Uterus (tissue), 4 donors: ENCODE data around the gene CEP350. TPM values are rescaled to one million over a fixed set of nuclear protein-coding genes. Genes with fewer than 3 reads are reported as not detected.

ENCODE experiments used
- DNase-seq, 2 donors: peaks; one replicate each; pipeline ENCODE4 v3.0.0-alpha.2; 2019 to 2020
- H3K27ac ChIP-seq, 2 donors: fragments of 200-600 bp; sonication (generic); 1 replicate in 1 of 2; 2 replicates in 1 of 2; pipeline ENCODE4 v1.5.1; 2016 to 2018
- H3K27me3 ChIP-seq, 2 donors: fragments of 200-600 bp; sonication (generic); one replicate each; pipeline ENCODE4 v1.5.1; 2018 to 2019; ENCODE audit warnings: control low read depth in 1 of 2
- H3K36me3 ChIP-seq, 2 donors: fragments of 200-600 bp; sonication (generic); one replicate each; pipeline ENCODE4 v1.5.1; 2019; ENCODE audit warnings: control low read depth in 1 of 2
- H3K4me1 ChIP-seq, 2 donors: fragments of 200-600 bp; sonication (generic); one replicate each; pipeline ENCODE4 v1.5.1; 2018 to 2019; ENCODE audit warnings: control low read depth in 1 of 2
- H3K4me3 ChIP-seq, 2 donors: fragments of 200-600 bp; sonication (generic); 1 replicate in 1 of 2; 2 replicates in 1 of 2; pipeline ENCODE4 v1.5.1; 2018 to 2019; ENCODE audit warnings: mild to moderate bottlenecking in 1 of 2
- H3K9me3 ChIP-seq, 2 donors: fragments of 200-600 bp; sonication (generic); one replicate each; pipeline ENCODE4 v1.5.1; 2019; ENCODE audit warnings: control low read depth in 1 of 2
- POLR2A ChIP-seq, 2 donors: fragments of 450-650 bp; IDR thresholded peaks; one replicate each; pipeline ENCODE4 v1.6.1; 2016; ENCODE audit warnings: antibody characterized with exemption in 2 of 2, mild to moderate bottlenecking in 1 of 2, moderate library complexity in 1 of 2
- intact Hi-C: fragments of 100-400 bp; cut with DNase I; formaldehyde crosslinking; loops from one replicate; pipeline ENCODE4 v1.15.1; 2023; ENCODE audit warnings: low total_unique reads
- total RNA-seq, 4 donors: library from RNA; depleted of rRNA in 3 of 4; stranded (reverse); fragments of >200 nt in 3 of 4; gene quantifications; one replicate each; pipeline versions ENCODE4 v1.1.0 to v1.2.4, GENCODE V29; 2014 to 2023
- TF ChIP-seq, protein P1 (sequence below), 4 experiments: fragments of 200-600 bp in 2 of 4; fragments of 450-650 bp in 2 of 4; sonication (generic) in 2 of 4; IDR thresholded peaks; one replicate each; pipeline ENCODE4 v1.5.1; 2016 to 2019; ENCODE audit warnings: antibody characterized with exemption in 4 of 4, mild to moderate bottlenecking in 2 of 4, moderate library complexity in 1 of 4
- donor health status: DM: yes; HTN: yes; CAD: no.

CEP350 gene
- total RNA-seq, 4 donors from 2014 or later, result 28.5 to 97.3 (median 82.7) TPM

DNA sequence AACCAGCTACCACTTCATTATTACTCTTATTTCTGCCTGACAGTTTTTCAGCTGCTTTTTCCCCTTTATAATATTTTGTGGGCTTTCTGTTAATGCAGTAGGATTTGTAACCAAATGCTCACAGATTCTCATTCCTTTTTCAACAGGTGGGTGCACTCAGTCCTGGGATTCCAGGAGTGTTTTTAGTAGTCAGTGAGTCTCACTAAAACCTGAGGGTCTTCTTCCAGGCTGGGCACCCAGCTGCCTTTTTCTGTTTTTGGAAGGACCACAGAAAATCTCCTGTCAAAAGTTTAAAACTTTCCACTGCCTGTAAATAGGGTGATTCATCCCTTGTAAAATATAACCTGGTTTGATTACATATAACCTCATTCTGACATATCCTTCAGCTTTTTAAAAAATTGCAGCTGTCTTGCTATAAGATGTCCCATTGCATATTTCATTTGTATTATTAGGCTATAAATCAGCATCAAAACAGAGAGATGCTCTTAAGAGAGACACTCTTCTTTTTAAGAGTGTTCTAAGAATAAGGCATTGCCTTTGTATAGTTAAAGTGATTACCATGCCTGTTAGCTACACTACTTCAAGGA lies 16.8 kb upstream of the CEP350 start:
- DNase-seq, result no peak
- intact Hi-C loops, result no loop called here
- Histone ChIP-seq H3K27ac (no peak overlapping the region), H3K4me3 (no peak overlapping the region), H3K36me3 (no peaks in the 10 kb centered on the region), H3K9me3 (no peaks in the 10 kb centered on the region), H3K4me1 (no peaks in the 10 kb centered on the region), H3K27me3 (no peaks in the 10 kb centered on the region)
- TF ChIP-seq, protein P1, sequence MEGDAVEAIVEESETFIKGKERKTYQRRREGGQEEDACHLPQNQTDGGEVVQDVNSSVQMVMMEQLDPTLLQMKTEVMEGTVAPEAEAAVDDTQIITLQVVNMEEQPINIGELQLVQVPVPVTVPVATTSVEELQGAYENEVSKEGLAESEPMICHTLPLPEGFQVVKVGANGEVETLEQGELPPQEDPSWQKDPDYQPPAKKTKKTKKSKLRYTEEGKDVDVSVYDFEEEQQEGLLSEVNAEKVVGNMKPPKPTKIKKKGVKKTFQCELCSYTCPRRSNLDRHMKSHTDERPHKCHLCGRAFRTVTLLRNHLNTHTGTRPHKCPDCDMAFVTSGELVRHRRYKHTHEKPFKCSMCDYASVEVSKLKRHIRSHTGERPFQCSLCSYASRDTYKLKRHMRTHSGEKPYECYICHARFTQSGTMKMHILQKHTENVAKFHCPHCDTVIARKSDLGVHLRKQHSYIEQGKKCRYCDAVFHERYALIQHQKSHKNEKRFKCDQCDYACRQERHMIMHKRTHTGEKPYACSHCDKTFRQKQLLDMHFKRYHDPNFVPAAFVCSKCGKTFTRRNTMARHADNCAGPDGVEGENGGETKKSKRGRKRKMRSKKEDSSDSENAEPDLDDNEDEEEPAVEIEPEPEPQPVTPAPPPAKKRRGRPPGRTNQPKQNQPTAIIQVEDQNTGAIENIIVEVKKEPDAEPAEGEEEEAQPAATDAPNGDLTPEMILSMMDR (IDR thresholded peaks at IDR 0.05), result no peak
- no peak for TF ChIP-seq POLR2A (IDR thresholded peaks at IDR 0.05)

DNA sequence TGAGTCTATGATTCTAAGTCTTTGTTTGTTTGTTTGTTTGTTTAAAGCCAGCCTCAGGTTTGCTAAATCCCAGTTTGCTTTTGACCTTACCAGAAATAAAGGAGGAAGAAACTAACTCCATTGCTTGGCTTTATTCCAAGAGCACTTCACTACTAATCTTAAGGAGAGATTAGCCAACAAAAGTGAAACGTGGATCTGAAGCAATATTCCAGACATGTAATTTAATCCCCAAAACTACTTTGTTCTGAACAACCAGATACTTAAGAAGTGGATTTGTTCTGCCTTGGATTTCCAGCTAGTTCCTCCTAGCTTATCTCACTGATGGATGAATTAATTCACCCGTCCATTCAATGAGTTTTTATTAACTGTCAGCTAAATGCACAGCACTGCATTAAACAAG lies 15.9 kb upstream of the CEP350 start:
- TF ChIP-seq, protein P1 (IDR thresholded peaks at IDR 0.05), result no peak
- no peak for TF ChIP-seq POLR2A (IDR thresholded peaks at IDR 0.05)
- no peak for DNase-seq
- no peak overlapping the region for H3K27ac ChIP-seq
- no peaks in the 10 kb centered on the region for H3K9me3 ChIP-seq
- H3K36me3 ChIP-seq, result no peaks in the 10 kb centered on the region
- no peaks in the 10 kb centered on the region for H3K4me1 ChIP-seq
- no peak overlapping the region for H3K4me3 ChIP-seq
- intact Hi-C loops, result no loop called here
- H3K27me3 ChIP-seq, result no peaks in the 10 kb centered on the region

DNA sequence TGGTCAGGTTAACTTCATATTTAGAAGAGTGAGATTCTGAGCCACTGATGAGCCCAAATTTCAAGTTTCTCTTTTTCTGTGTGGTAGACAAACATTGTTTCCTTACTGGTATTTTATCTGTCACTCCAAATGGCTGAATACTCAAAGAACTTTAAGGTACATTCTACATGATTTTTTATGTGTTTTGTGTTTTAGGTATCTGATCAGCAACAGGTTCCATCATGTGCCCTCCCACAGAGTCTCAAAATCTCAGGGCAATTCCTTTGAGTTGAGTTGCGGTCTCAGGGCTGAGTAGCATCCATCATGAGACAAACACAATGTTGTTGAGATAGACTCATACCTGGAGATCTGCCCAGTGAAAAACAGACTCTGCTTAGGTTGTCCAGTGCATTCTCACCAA lies 14.7 kb upstream of the CEP350 start:
- no peaks in the 10 kb centered on the region for H3K36me3 ChIP-seq
- no peaks in the 10 kb centered on the region for H3K4me1 ChIP-seq
- H3K4me3 ChIP-seq, result no peak overlapping the region
- H3K27ac ChIP-seq, result no peak overlapping the region
- no peaks in the 10 kb centered on the region for H3K27me3 ChIP-seq
- intact Hi-C loops, result no loop called here
- TF ChIP-seq, protein P1 (IDR thresholded peaks at IDR 0.05), result no peak
- TF ChIP-seq POLR2A (IDR thresholded peaks at IDR 0.05), result no peak
- H3K9me3 ChIP-seq, result no peaks in the 10 kb centered on the region
- DNase-seq, result no peak

DNA sequence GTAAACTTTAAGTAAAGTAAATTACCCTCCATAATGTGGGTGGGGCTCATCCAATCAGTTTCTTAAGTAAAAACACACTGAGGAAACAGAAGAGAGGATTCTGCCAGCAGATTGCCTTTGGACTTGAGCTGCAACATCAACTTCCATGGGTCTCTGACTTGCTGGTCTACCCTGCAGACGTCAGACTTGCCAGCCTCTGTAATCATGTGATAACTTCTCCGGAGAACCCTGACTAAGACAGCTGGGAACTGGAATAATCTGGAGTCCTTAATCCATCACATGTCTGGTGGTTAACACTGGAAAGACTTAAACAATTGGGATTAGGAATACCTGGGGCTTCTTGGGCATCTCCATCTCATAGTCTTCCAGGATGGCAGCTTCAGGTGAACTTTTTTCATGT lies 13.2 kb upstream of the CEP350 start:
- no peak overlapping the region for H3K4me3 ChIP-seq
- H3K4me1 ChIP-seq, result no peaks in the 10 kb centered on the region
- intact Hi-C loops, result no loop called here
- no peak overlapping the region for H3K27ac ChIP-seq
- no peaks in the 10 kb centered on the region for H3K27me3 ChIP-seq
- no peak for DNase-seq
- no peaks in the 10 kb centered on the region for H3K9me3 ChIP-seq
- TF ChIP-seq POLR2A (IDR thresholded peaks at IDR 0.05), result no peak
- TF ChIP-seq, protein P1 (IDR thresholded peaks at IDR 0.05), result no peak
- no peaks in the 10 kb centered on the region for H3K36me3 ChIP-seq

DNA sequence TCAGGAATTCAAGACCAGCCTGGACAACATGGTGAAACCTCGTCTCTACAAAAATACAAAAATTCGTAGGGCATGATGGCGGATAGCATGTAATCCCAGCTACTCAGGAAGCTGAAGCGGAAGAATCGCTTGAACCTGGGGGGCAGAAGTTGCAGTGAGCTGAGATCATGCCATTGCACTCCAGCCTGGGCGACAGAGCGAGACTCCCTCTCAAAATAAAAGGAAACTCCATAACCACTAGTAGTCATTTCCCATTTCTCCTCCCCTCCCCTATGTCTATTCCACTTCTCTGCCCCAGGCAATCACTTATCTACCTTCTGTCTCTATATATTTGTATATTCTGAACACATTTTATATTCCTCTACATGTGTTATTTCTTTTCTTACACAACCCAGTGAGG lies 4.0 kb upstream of the CEP350 start:
- H3K9me3 ChIP-seq, result no peaks in the 10 kb centered on the region
- no peaks in the 10 kb centered on the region for H3K4me1 ChIP-seq
- intact Hi-C loops, result no loop called here
- no peaks in the 10 kb centered on the region for H3K27me3 ChIP-seq
- TF ChIP-seq, protein P1 (IDR thresholded peaks at IDR 0.05), result no peak
- no peak for TF ChIP-seq POLR2A (IDR thresholded peaks at IDR 0.05)
- no peak overlapping the region for H3K27ac ChIP-seq
- no peak overlapping the region for H3K4me3 ChIP-seq
- DNase-seq, result no peak
- H3K36me3 ChIP-seq, result no peaks in the 10 kb centered on the region
